Liver (tissue), 9 donors: Measurements from ENCODE around the gene TRAPPC10. TPM values are rescaled to one million over a fixed set of nuclear protein-coding genes. Genes with fewer than 3 reads are reported as not detected.

Experiments used
- DNase-seq: peaks from one replicate; pipeline ENCODE4 v3.0.0-alpha.2; 2017; ENCODE audit warnings: low spot score
- H3K27ac ChIP-seq, 2 donors: one replicate each; pipeline ENCODE4 v1.7.0; 2013; ENCODE audit warnings: inconsistent platforms in 2 of 2, low read length in 2 of 2, control low read depth in 1 of 2, low read depth in 1 of 2, mild to moderate bottlenecking in 1 of 2
- H3K27me3 ChIP-seq, 4 donors: one replicate each; pipeline versions ENCODE4 v1.6.1 to v1.7.0; 2013; ENCODE audit warnings: low read length in 3 of 4, inconsistent platforms in 1 of 4, mild to moderate bottlenecking in 1 of 4, moderate library complexity in 1 of 4; ENCODE audit not compliant: control insufficient read depth in 4 of 4, insufficient read depth in 4 of 4
- H3K36me3 ChIP-seq, 4 donors: one replicate each; pipeline versions ENCODE4 v1.6.1 to v1.7.0; 2013; ENCODE audit warnings: low read length in 3 of 4, mild to moderate bottlenecking in 3 of 4, low read depth in 1 of 4, moderate library complexity in 1 of 4; ENCODE audit not compliant: control insufficient read depth in 4 of 4, insufficient read depth in 3 of 4
- H3K4me1 ChIP-seq, 4 donors: one replicate each; pipeline versions ENCODE4 v1.6.1 to v1.7.0; 2013; ENCODE audit warnings: low read length in 3 of 4, mild to moderate bottlenecking in 3 of 4, moderate library complexity in 1 of 4; ENCODE audit not compliant: control insufficient read depth in 4 of 4, insufficient read depth in 4 of 4
- H3K4me3 ChIP-seq, 3 donors: one replicate each; pipeline versions ENCODE4 v1.6.1 to v1.7.0; 2013; ENCODE audit warnings: low read length in 3 of 3, control low read depth in 1 of 3, low read depth in 1 of 3, mild to moderate bottlenecking in 1 of 3
- H3K9ac ChIP-seq, 2 donors: one replicate each; pipeline ENCODE4 v1.7.0; 2013; ENCODE audit warnings: low read length in 2 of 2, mild to moderate bottlenecking in 2 of 2, moderate library complexity in 2 of 2, control low read depth in 1 of 2, low read depth in 1 of 2
- H3K9me3 ChIP-seq, 4 donors: one replicate each; pipeline versions ENCODE4 v1.6.1 to v1.7.0; 2013; ENCODE audit warnings: low read length in 3 of 4; ENCODE audit not compliant: control insufficient read depth in 4 of 4
- ATF3 ChIP-seq: IDR thresholded peaks from 2 replicates; pipeline ENCODE4 v1.6.1; 2016; ENCODE audit warnings: antibody characterized with exemption
- CTCF ChIP-seq: fragments of 150-350 bp; IDR thresholded peaks from 2 replicates; pipeline ENCODE4 v1.5.1; 2017; ENCODE audit warnings: improper control_type of control experiment, low read depth, low read length; ENCODE audit not compliant: missing input control
- EGR1 ChIP-seq, 2 donors: IDR thresholded peaks; 2 replicates each; pipeline ENCODE4 v1.6.1; 2016 to 2018; ENCODE audit warnings: antibody characterized with exemption in 2 of 2, low read depth in 2 of 2
- FOXA1 ChIP-seq: IDR thresholded peaks from 2 replicates; pipeline ENCODE4 v1.6.1; 2016; ENCODE audit warnings: antibody characterized with exemption
- FOXA2 ChIP-seq: IDR thresholded peaks from 2 replicates; pipeline ENCODE4 v1.6.1; 2016; ENCODE audit warnings: antibody characterized with exemption
- GABPA ChIP-seq, 2 donors: IDR thresholded peaks in 1 of 2; conservative IDR thresholded peaks in 1 of 2; 2 replicates each; pipeline ENCODE4 v1.6.1; 2016; ENCODE audit warnings: antibody characterized with exemption in 2 of 2, mild to moderate bottlenecking in 1 of 2, moderate library complexity in 1 of 2
- HNF4A ChIP-seq, 2 donors: conservative IDR thresholded peaks; 2 replicates each; pipeline ENCODE4 v1.6.1; 2016; ENCODE audit warnings: antibody characterized with exemption in 2 of 2, mild to moderate bottlenecking in 2 of 2
- HNF4G ChIP-seq: IDR thresholded peaks from 2 replicates; pipeline ENCODE4 v1.6.1; 2016; ENCODE audit warnings: antibody characterized with exemption
- JUND ChIP-seq, 2 donors: IDR thresholded peaks; 2 replicates each; pipeline ENCODE4 v1.6.1; 2016; ENCODE audit warnings: antibody characterized with exemption in 2 of 2
- MAX ChIP-seq: IDR thresholded peaks from 2 replicates; pipeline ENCODE4 v1.6.1; 2016; ENCODE audit warnings: antibody characterized with exemption
- NR2F2 ChIP-seq: IDR thresholded peaks from 2 replicates; pipeline ENCODE4 v1.6.1; 2016; ENCODE audit warnings: antibody characterized with exemption
- RAD21 ChIP-seq, 2 donors: IDR thresholded peaks; 2 replicates each; pipeline ENCODE4 v1.6.1; 2016; ENCODE audit warnings: antibody characterized with exemption in 2 of 2, mild to moderate bottlenecking in 2 of 2
- REST ChIP-seq: IDR thresholded peaks from 2 replicates; pipeline ENCODE4 v1.6.1; 2016; ENCODE audit warnings: antibody characterized with exemption, mild to moderate bottlenecking
- RXRA ChIP-seq, 2 donors: IDR thresholded peaks; 2 replicates each; pipeline ENCODE4 v1.6.1; 2017 to 2018; ENCODE audit warnings: antibody characterized with exemption in 2 of 2, mild to moderate bottlenecking in 1 of 2
- SP1 ChIP-seq: IDR thresholded peaks from 2 replicates; pipeline ENCODE4 v1.6.1; 2018; ENCODE audit warnings: antibody characterized with exemption, mild to moderate bottlenecking
- TAF1 ChIP-seq: conservative IDR thresholded peaks from 2 replicates; pipeline ENCODE4 v1.6.1; 2016; ENCODE audit warnings: antibody characterized with exemption, mild to moderate bottlenecking
- YY1 ChIP-seq: IDR thresholded peaks from 2 replicates; pipeline ENCODE4 v1.6.1; 2016; ENCODE audit warnings: antibody characterized with exemption, mild to moderate bottlenecking
- ZBTB33 ChIP-seq: IDR thresholded peaks from 2 replicates; pipeline ENCODE4 v1.6.1; 2016; ENCODE audit warnings: antibody characterized with exemption
- WGBS: extraction: QIAGEN DNeasy Blood & Tissue Kit; methylation state at CpG from one replicate; pipeline ENCODE4 v1.1.7; 2013; 5-methylcytosine and 5-hydroxymethylcytosine counted together
- polyA plus RNA-seq, 2 donors: library from polyadenylated mRNA; stranded (reverse) in 1 of 2; unstranded in 1 of 2; fragments of 200-250 nt in 1 of 2; fragments of >200 nt in 1 of 2; fragmentation: Nextera tagmentation in 1 of 2; extraction: Ambion mirVana in 1 of 2; gene quantifications; one replicate each; pipeline versions ENCODE4 v1.2.1 to v1.2.3, GENCODE V29; 2013 to 2015
- total RNA-seq, 2 donors: library from RNA; depleted of rRNA; stranded (reverse); fragments of >200 nt; gene quantifications; one replicate each; pipeline ENCODE4 v1.2.3, GENCODE V29; 2014
- donor health status: healthy.
- donor health status: healthy.
- donor health status: healthy.
- donor health status: healthy.
- donor health status: healthy.

The TRAPPC10 gene
- total and polyA plus RNA-seq, 4 donors: 4.9 to 24.9 (median 11.9) TPM

GRCh38 chr21:44074315-44074958, 62.3 kb downstream of the TRAPPC10 start:
- Histone ChIP-seq H3K9ac (no peak overlapping the region), H3K4me3 (no peak overlapping the region), H3K27me3 (no peaks in the 10 kb centered on the region), H3K9me3 (no peaks in the 10 kb centered on the region), H3K4me1 (no peaks in the 10 kb centered on the region), H3K27ac (no peak overlapping the region), H3K36me3 (peaks cover 20 to 60% (median 36%) of the 10 kb centered on the region in 4 donors)
- WGBS: 91% methylated on average over 11 of the region's 11 CpGs
- TF ChIP-seq HNF4G: no peak
- no peak for TF ChIP-seq JUND (IDR thresholded peaks at IDR 0.05)
- TF ChIP-seq NR2F2: no peak
- TF ChIP-seq SP1: no peak
- no peak for TF ChIP-seq MAX
- TF ChIP-seq CTCF: no peak
- no peak for DNase-seq

- 90% methylated on average over 5 of the region's 5 CpGs for WGBS
- no peak overlapping the region for H3K9ac ChIP-seq
- peaks cover 22 to 57% (median 38%) of the 10 kb centered on the region in 4 donors for H3K36me3 ChIP-seq
- no peak for TF ChIP-seq HNF4G
- no peak for TF ChIP-seq SP1
- TF ChIP-seq CTCF: no peak
- no peak for TF ChIP-seq ZBTB33
- no peak for TF ChIP-seq JUND (IDR thresholded peaks at IDR 0.05)
- no peak for TF ChIP-seq RXRA (IDR thresholded peaks at IDR 0.05)
- TF ChIP-seq EGR1 (IDR thresholded peaks at IDR 0.05; ENCODE audit: low read depth in 2 of 2): no peak
- no peak for TF ChIP-seq FOXA1
- TF ChIP-seq FOXA2: no peak
- no peak for TF ChIP-seq YY1
- TF ChIP-seq TAF1: no peak
- no peak for TF ChIP-seq ATF3
- no peak for TF ChIP-seq GABPA (IDR thresholded peaks at IDR 0.05 in 1 of 2, conservative IDR thresholded peaks at IDR 0.05 in 1 of 2)
- TF ChIP-seq RAD21 (IDR thresholded peaks at IDR 0.05): no peak
- TF ChIP-seq NR2F2: no peak
- no peak for TF ChIP-seq REST
- no peak for TF ChIP-seq HNF4A (conservative IDR thresholded peaks at IDR 0.05)
- TF ChIP-seq MAX: no peak
- H3K4me3 ChIP-seq: no peak overlapping the region
- no peak for DNase-seq
- no peaks in the 10 kb centered on the region for H3K9me3 ChIP-seq
- no peaks in the 10 kb centered on the region for H3K27me3 ChIP-seq
- no peak overlapping the region for H3K27ac ChIP-seq
- H3K4me1 ChIP-seq: no peaks in the 10 kb centered on the region
Observed at GRCh38 chr21:44076316-44076715, 64.2 kb downstream of the TRAPPC10 start.
